ENCODE data around the gene NBR1.
"Not testable (repeated sequence)": the region's sequence is repeated elsewhere in the genome, so short reads cannot be mapped to it uniquely, and the experiment has no call there.

The NBR1 gene

DNA sequence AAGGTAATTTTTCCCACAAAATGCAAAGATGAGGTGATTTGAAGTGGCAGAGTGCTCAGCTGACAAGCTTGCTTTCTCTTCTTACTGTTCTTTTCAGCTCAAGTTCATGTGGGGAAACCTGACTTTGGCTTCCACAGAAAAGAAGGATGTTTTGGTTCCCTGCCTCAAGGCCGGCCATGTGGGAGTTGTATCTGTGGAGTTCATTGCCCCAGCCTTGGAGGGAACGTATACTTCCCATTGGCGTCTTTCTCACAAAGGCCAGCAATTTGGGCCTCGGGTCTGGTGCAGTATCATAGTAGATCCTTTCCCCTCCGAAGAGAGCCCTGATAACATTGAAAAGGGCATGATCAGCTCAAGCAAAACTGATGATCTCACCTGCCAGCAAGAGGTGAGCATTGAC lies 22.2 kb downstream of the NBR1 start:
- TF ChIP-seq, protein P1, sequence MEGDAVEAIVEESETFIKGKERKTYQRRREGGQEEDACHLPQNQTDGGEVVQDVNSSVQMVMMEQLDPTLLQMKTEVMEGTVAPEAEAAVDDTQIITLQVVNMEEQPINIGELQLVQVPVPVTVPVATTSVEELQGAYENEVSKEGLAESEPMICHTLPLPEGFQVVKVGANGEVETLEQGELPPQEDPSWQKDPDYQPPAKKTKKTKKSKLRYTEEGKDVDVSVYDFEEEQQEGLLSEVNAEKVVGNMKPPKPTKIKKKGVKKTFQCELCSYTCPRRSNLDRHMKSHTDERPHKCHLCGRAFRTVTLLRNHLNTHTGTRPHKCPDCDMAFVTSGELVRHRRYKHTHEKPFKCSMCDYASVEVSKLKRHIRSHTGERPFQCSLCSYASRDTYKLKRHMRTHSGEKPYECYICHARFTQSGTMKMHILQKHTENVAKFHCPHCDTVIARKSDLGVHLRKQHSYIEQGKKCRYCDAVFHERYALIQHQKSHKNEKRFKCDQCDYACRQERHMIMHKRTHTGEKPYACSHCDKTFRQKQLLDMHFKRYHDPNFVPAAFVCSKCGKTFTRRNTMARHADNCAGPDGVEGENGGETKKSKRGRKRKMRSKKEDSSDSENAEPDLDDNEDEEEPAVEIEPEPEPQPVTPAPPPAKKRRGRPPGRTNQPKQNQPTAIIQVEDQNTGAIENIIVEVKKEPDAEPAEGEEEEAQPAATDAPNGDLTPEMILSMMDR (IDR thresholded peaks at IDR 0.05), result no peak
- H3K9me3 ChIP-seq, result no peaks in the 10 kb centered on the region
- H3K27ac ChIP-seq, result no peak overlapping the region
- no peak for DNase-seq
- peaks cover 100% of the 10 kb centered on the region in 3 donors for H3K36me3 ChIP-seq
- H3K4me1 ChIP-seq, result no peaks in the 10 kb centered on the region
- intact Hi-C loops (cut with DNase I; ENCODE audit: low total_unique reads), result no loop called here
- H3K27me3 ChIP-seq, result no peaks in the 10 kb centered on the region
- no peak overlapping the region for H3K4me3 ChIP-seq

DNA sequence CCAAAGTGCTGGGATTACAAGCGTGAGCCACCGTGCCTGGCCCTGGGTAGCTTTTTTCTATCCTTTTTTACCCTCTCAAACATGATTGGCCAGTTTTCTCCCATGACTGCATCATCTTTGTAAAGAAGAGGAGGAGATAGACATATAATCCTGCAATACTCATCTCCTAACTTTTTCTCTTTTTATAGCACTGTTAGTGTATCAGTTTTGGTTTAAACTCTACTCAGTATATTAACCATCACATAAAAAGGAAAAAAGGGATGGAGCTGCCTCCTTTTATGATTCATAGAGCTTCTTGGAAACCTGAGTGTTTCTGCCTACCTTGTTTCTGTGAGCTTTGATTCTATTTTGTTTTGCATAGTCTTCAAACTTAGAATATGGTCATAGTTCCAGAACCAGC lies 28.6 kb downstream of the NBR1 start:
- H3K4me1 ChIP-seq, result no peaks in the 10 kb centered on the region
- intact Hi-C loops (cut with DNase I; ENCODE audit: low total_unique reads), result no loop called here
- peaks cover 99 to 100% (median 100%) of the 10 kb centered on the region in 3 donors for H3K36me3 ChIP-seq
- H3K27me3 ChIP-seq, result no peaks in the 10 kb centered on the region
- no peaks in the 10 kb centered on the region for H3K9me3 ChIP-seq
- H3K27ac ChIP-seq, result no peak overlapping the region
- DNase-seq, result no peak
- H3K4me3 ChIP-seq, result no peak overlapping the region
- TF ChIP-seq, protein P1 (IDR thresholded peaks at IDR 0.05), result no peak

DNA sequence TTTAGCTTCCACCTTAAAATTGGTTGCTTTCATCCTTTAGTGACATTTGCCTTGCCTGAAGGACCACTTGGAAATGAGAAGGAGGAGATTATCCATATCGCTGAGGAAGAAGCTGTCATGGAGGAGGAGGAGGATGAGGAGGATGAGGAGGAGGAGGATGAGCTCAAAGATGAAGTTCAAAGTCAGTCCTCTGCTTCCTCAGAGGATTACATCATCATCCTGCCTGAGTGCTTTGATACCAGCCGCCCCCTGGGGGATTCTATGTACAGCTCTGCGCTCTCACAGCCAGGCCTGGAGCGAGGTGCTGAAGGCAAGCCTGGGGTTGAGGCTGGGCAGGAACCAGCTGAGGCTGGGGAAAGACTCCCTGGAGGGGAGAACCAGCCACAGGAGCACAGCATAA lies 29.1 kb downstream of the NBR1 start:
- H3K9me3 ChIP-seq, result no peaks in the 10 kb centered on the region
- DNase-seq, result no peak
- TF ChIP-seq, protein P1 (IDR thresholded peaks at IDR 0.05), result no peak
- no peaks in the 10 kb centered on the region for H3K27me3 ChIP-seq
- H3K36me3 ChIP-seq, result peaks cover 97 to 100% (median 100%) of the 10 kb centered on the region in 3 donors
- H3K4me3 ChIP-seq, result no peak overlapping the region
- intact Hi-C loops (cut with DNase I; ENCODE audit: low total_unique reads), result no loop called here
- H3K27ac ChIP-seq, result no peak overlapping the region
- no peaks in the 10 kb centered on the region for H3K4me1 ChIP-seq

DNA sequence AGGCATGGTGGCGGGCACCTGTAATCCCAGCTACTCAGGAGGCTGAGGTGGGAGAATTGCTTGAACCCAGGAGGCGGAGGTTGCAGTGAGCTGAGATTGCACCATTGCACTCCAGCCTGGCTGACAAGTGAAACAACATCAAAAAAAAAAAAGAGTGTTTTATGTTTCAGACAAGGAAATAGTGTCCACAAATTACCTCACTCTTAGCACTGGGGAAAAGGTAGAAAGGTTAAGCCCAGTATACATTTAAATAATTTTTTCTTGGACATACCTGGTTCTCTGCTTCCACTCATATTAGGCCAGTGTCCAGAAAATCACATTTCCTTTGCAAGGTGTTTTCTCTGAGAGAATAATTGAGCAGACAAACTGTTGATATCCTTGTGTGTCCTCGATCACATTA lies 32.0 kb downstream of the NBR1 start:
- H3K4me3 ChIP-seq; intact Hi-C loops (cut with DNase I; ENCODE audit: low total_unique reads); H3K27ac ChIP-seq; H3K4me1 ChIP-seq; H3K27me3 ChIP-seq; H3K9me3 ChIP-seq; DNase-seq: not testable (repeated sequence)
- H3K36me3 ChIP-seq, result peaks cover 87 to 100% (median 95%) of the 10 kb centered on the region in 3 donors

DNA sequence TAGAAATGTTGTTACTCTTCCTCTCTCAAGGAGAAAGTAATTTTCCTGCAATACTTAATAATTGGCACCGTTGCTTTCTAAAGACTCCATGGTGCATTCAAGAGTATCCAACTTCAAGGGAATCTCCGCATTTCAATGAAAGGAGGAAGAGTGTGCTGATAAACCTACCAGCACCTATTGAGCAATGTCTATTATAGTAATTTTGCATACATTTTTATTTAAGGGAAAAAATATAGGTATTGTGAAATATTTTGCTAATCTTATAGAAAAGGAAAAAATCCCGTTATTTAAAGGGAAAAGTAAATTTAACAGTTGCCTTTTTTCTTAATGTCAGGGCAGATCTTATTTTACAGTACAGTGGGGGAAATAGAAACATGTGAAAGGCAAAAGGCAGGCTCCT lies 39.6 kb downstream of the NBR1 start:
- TF ChIP-seq, protein P1 (IDR thresholded peaks at IDR 0.05), result no peak
- Histone ChIP-seq H3K4me1 (peaks cover 0 to 21% (median 17%) of the 10 kb centered on the region in 4 donors), H3K9me3 (no peaks in the 10 kb centered on the region), H3K27me3 (no peaks in the 10 kb centered on the region), H3K4me3 (no peak overlapping the region), H3K36me3 (peaks cover 23 to 52% (median 37%) of the 10 kb centered on the region in 3 donors), H3K27ac (peak overlapping the region; percentile 75)
- DNase-seq, result no peak
- intact Hi-C loops (cut with DNase I; ENCODE audit: low total_unique reads), result loop anchor here (5.0 kb wide), 1 partner anchor 127 kb away; no protein-coding TSS in a partner anchor

DNA sequence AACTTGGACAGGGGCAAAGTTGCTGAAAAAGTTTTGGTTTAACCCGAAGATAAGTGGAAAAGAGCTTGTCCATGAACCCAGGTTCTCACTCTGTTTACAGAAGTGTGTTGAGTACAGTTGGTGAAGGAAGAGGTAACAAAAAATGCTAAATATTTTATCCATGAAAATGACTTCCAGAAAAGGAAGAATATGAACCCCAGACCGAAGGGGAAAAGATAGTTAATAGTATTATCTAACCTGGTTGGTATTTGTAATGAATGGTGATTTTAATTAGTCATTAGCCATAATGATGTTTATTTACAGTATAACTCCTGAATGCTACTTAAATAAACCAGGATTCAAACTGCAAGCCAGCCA lies 40.1 kb downstream of the NBR1 start:
- TF ChIP-seq, protein P1 (IDR thresholded peaks at IDR 0.05), result no peak
- peak overlapping the region; percentile 75 for H3K27ac ChIP-seq
- H3K4me3 ChIP-seq, result peak overlapping the region; percentile 57 to 58
- H3K27me3 ChIP-seq, result no peaks in the 10 kb centered on the region
- no peak for DNase-seq
- intact Hi-C loops (cut with DNase I; ENCODE audit: low total_unique reads), result loop anchor here (5.0 kb wide), 1 partner anchor 126 kb away; no protein-coding TSS in a partner anchor
- no peaks in the 10 kb centered on the region for H3K9me3 ChIP-seq
- H3K36me3 ChIP-seq, result peaks cover 23 to 52% (median 39%) of the 10 kb centered on the region in 3 donors
- peaks cover 0 to 21% (median 17%) of the 10 kb centered on the region in 4 donors for H3K4me1 ChIP-seq
